Mucosa of descending colon (tissue), 3 donors: ENCODE results near the gene TREML1. TPM values are rescaled to one million over a fixed set of nuclear protein-coding genes. Genes with fewer than 3 reads are reported as not detected.
"Not testable (repeated sequence)": the region's sequence is repeated elsewhere in the genome, so short reads cannot be mapped to it uniquely, and the experiment has no call there.

Experiments used
- ATAC-seq: fragments of 200-7000 bp; cut with Tn5 transposase; one replicate; pipeline ENCODE4 v1.9.1; 2020; ENCODE audit warnings: mild to moderate bottlenecking, moderate library complexity
- DNase-seq, 3 donors: peaks; one replicate each; pipeline ENCODE4 v3.0.0-alpha.2; 2020
- H3K36me3 ChIP-seq: fragments of 200-600 bp; one replicate; pipeline ENCODE4 v1.8.0; 2021; ENCODE audit warnings: low read depth, mild to moderate bottlenecking
- H3K4me1 ChIP-seq: fragments of 200-600 bp; one replicate; pipeline ENCODE4 v1.8.0; 2021; ENCODE audit warnings: low read depth, mild to moderate bottlenecking
- H3K4me3 ChIP-seq: fragments of 200-600 bp; one replicate; pipeline ENCODE4 v1.8.0; 2021; ENCODE audit warnings: mild to moderate bottlenecking
- H3K9me3 ChIP-seq: fragments of 200-600 bp; one replicate; pipeline ENCODE4 v1.8.0; 2021; ENCODE audit warnings: mild to moderate bottlenecking
- intact Hi-C, 2 donors: fragments of 100-400 bp; cut with DNase I in 1 of 2; cut with micrococcal nuclease in 1 of 2; formaldehyde crosslinking; loops; one replicate each; pipeline versions ENCODE4 v1.11.0 to v1.11.1; 2022; cut with DNase I, micrococcal nuclease
- total RNA-seq, 3 donors: library from RNA; stranded (reverse); fragmentation: NEBNext Ultra II Directional in 2 of 3; extraction: Animal tissue kit (Norgen Biotek cat#: 25700) in 2 of 3; gene quantifications; one replicate each; pipeline versions ENCODE4 v1.2.1 to v1.2.4, GENCODE V29; 2021 to 2023
- TF ChIP-seq, protein P1 (sequence below): fragments of 200-600 bp; IDR thresholded peaks from one replicate; pipeline ENCODE4 v1.8.0; 2022; ENCODE audit warnings: antibody characterized with exemption, mild to moderate bottlenecking
- donor health status: DM: no; HTN: no; CAD: no; lungs with moderate emphysema.
- donor health status: DM: no; HTN: no; CAD: no.
- donor health status: DM: no; HTN: yes; CAD: no.

The TREML1 gene
- total RNA-seq, 3 donors from 2014 or later, result 0.35 TPM; not detected in 2

DNA sequence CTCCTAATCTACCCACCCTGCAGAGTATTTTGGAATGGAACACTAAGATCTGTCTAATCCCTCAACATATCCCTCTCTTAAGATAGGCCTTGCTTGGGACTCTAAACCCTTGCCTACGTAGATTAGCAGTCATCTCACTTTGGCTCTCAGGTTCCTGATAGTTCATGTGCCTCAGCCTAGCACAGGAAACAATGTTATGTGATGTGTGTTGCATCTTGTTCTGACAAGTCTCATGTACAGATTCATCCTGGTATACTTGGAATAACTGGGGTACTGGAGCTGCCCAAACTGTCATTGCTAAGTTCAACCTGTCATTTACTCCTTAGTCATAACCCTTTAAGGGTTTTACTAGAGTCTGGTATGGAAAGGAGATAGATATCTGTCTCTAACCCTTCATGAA is 34.1 kb downstream of the TREML1 start:
- intact Hi-C loops, result no loop called here
- TF ChIP-seq, protein P1, sequence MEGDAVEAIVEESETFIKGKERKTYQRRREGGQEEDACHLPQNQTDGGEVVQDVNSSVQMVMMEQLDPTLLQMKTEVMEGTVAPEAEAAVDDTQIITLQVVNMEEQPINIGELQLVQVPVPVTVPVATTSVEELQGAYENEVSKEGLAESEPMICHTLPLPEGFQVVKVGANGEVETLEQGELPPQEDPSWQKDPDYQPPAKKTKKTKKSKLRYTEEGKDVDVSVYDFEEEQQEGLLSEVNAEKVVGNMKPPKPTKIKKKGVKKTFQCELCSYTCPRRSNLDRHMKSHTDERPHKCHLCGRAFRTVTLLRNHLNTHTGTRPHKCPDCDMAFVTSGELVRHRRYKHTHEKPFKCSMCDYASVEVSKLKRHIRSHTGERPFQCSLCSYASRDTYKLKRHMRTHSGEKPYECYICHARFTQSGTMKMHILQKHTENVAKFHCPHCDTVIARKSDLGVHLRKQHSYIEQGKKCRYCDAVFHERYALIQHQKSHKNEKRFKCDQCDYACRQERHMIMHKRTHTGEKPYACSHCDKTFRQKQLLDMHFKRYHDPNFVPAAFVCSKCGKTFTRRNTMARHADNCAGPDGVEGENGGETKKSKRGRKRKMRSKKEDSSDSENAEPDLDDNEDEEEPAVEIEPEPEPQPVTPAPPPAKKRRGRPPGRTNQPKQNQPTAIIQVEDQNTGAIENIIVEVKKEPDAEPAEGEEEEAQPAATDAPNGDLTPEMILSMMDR, result no peak
- ATAC-seq (no peak), DNase-seq (no peak)
- H3K4me3 ChIP-seq, result no peak overlapping the region
- H3K36me3 ChIP-seq, result no peaks in the 10 kb centered on the region
- no peaks in the 10 kb centered on the region for H3K9me3 ChIP-seq
- H3K4me1 ChIP-seq, result no peaks in the 10 kb centered on the region

DNA sequence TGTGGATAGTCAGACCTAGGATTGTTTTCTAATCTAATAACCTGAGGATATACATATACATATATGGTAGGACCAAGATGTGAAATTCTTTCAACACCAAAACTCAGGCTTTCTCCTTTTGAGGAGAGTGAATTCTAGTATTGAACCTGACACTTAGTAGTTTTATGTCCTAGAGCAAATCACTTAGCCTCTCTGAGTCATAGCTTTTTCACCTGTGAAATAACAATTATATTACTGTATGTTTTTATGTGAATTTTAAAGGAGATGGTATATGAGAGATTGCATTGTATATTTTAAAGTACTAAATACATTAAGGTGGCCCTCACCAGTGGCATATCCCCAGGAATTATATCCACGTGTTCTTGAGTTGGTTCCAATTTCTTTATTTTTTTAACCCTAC is 34.6 kb downstream of the TREML1 start:
- TF ChIP-seq, protein P1, result no peak
- intact Hi-C loops, result no loop called here
- no peak for ATAC-seq
- H3K4me3 ChIP-seq, result no peak overlapping the region
- DNase-seq, result no peak
- H3K9me3 ChIP-seq, result no peaks in the 10 kb centered on the region
- H3K4me1 ChIP-seq, result no peaks in the 10 kb centered on the region
- no peaks in the 10 kb centered on the region for H3K36me3 ChIP-seq

DNA sequence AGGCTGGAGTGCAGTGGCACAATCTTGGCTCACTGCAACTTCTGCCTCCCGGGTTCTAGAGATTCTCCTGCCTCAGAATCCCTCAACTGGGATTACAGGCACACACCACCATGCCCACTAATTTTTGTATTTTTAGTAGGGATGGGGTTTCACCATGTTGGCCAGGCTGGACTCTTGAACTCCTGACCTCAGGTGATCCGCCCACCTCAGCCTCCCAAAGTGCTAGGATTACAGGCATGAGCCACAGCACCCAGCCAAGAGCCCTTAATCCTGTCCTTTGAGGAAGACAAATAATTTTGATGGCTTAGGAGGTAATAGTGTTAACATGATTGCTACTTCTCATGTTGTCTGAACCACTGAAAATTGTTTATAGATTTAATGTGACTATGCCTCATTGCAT is 39.1 kb downstream of the TREML1 start:
- H3K9me3 ChIP-seq, intact Hi-C loops, ATAC-seq, H3K36me3 ChIP-seq, DNase-seq, H3K4me3 ChIP-seq, H3K4me1 ChIP-seq: not testable (repeated sequence)

DNA sequence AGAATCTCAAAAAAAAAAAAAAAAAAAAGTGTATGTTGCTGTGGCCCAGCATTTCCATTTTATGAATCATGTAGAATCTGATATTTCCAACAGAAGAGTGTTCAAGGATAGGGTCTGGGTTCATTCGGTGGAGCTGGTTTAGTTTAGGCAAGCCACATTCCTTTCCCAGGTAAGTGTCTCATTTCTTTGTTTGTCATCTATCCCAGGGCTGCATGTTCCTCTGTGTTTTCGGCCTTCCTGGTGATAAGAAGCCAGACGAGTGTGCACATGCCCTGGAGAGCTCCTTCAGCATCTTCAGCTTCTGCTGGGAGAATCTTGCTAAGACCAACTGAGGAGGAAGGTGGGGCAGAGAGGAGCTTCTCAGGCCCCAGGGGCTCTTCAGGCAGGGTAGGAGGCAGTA is 43.1 kb downstream of the TREML1 start:
- ATAC-seq (no peak), DNase-seq (no peak)
- H3K4me1 ChIP-seq, result no peaks in the 10 kb centered on the region
- no peaks in the 10 kb centered on the region for H3K9me3 ChIP-seq
- TF ChIP-seq, protein P1, result no peak
- intact Hi-C loops, result no loop called here
- no peaks in the 10 kb centered on the region for H3K36me3 ChIP-seq
- H3K4me3 ChIP-seq, result no peak overlapping the region

DNA sequence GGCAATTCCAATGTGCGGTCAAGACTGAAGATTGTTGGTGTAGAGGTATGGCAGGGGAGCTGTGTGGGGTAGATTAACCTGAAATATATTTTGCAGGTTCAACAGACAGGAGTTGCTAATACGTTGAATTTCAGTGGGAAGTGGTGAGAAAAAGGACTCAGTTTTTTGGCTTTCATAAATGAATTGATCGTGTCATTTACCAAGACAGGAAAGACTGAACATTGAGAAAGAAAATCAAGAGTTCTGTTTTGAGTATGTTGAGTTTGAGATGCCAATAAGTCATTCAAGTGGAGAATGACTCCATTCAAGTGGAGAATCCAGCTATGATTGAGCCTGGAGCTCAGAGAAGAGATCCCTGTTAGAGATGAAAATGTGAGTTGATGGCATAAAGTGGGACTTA is 50.3 kb downstream of the TREML1 start:
- TF ChIP-seq, protein P1, result no peak
- Histone ChIP-seq H3K4me3 (no peak overlapping the region), H3K9me3 (no peaks in the 10 kb centered on the region), H3K4me1 (no peaks in the 10 kb centered on the region), H3K36me3 (no peaks in the 10 kb centered on the region)
- intact Hi-C loops, result no loop called here
- no peak for ATAC-seq
- DNase-seq, result no peak

DNA sequence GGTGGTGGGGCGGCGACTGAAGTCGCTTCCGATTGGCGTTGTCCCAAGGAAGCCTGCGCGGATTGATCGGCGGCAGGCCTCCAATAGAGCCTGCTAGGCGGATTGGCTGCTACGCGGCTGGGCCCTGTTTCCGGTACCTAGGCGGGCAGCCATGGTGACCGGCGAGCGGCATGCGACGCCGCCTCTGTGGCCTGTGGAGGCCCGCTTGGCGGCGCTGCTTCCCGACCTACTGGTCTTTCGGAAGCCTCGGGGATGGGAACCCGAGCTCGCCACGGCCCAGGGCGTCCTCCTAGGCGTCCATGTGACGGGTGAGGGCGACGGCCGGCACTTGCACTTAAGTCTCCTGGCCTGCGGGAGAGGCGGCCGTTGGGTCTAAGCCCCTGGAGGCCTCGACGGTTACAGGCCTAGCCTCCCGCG is 53.3 kb downstream of the TREML1 start:
- Histone ChIP-seq H3K36me3 (peaks cover 16% of the 10 kb centered on the region), H3K9me3 (no peaks in the 10 kb centered on the region)
- ATAC-seq, result no peak

More for the DNA sequence above, 53.3 kb downstream of the TREML1 start:
- Histone ChIP-seq H3K4me1 (no peaks in the 10 kb centered on the region), H3K4me3 (no peak overlapping the region)
- intact Hi-C loops, result no loop called here
- TF ChIP-seq, protein P1, result no peak
- DNase-seq, result peak in 1 of 3 donors; percentile 48

Other genes starting within 250 kb of the TREML1 start
- gene UNC5CL, start 115.1 kb downstream of the TREML1 start, total RNA-seq, result 1 to 10 TPM; 3.4 to 9.7 (median 7.4) TPM
- gene TSPO2, start 111.9 kb downstream of the TREML1 start, total RNA-seq, result under 1 TPM in 1 of 3 donors, not detected in 2; 0.48 TPM
- not detected for gene APOBEC2, start 101.1 kb downstream of the TREML1 start, total RNA-seq
- 10 to 100 TPM; 23.0 to 37.4 (median 23.7) TPM for gene OARD1, start 82.0 kb downstream of the TREML1 start, total RNA-seq
- 10 to 100 TPM; 19.0 to 20.9 (median 20.2) TPM for gene NFYA, start 81.4 kb downstream of the TREML1 start, total RNA-seq
- gene TREM2, start 8.8 kb upstream of the TREML1 start, total RNA-seq, result 1 to 10 TPM in 1 of 3 donors, under 1 TPM in 2; 0.29 to 1.3 (median 0.67) TPM
- gene TREML2, start 46.8 kb upstream of the TREML1 start, total RNA-seq, result not detected
- gene TREML4, start 74.0 kb upstream of the TREML1 start, total RNA-seq, result not detected
- gene TREM1, start 132.3 kb upstream of the TREML1 start, total RNA-seq, result 1 to 10 TPM in 2 of 3 donors, not detected in 1; 1.2 to 2.0 TPM
- gene NCR2, start 181.3 kb upstream of the TREML1 start, total RNA-seq, result under 1 TPM in 1 of 3 donors, not detected in 2; 0.25 TPM